NB4 (cell line): Measurements from ENCODE around the gene FOXP1.
"Not testable (repeated sequence)": the region's sequence is repeated elsewhere in the genome, so short reads cannot be mapped to it uniquely, and the experiment has no call there.

ENCODE experiments used
- DNase-seq: peaks from one replicate; pipeline ENCODE4 v3.0.0; 2010; ENCODE audit warnings: low read depth
- H3K4me3 ChIP-seq: one replicate; pipeline ENCODE4 v1.5.1; 2011; ENCODE audit warnings: mild to moderate bottlenecking, low read depth, low read length, moderate library complexity
- MYC ChIP-seq: IDR thresholded peaks from 2 replicates; pipeline ENCODE4 v1.6.1; 2011; ENCODE audit warnings: low read depth, low read length
- POLR2A ChIP-seq: IDR thresholded peaks from 2 replicates; pipeline ENCODE4 v1.6.1; 2011; ENCODE audit warnings: mild to moderate bottlenecking; ENCODE audit not compliant: insufficient read length; ENCODE audit errors: extremely low read depth
- TF ChIP-seq, protein P1 (sequence below): IDR thresholded peaks from one replicate; pipeline ENCODE4 v1.5.1; 2012; ENCODE audit warnings: low read depth, low read length
- TF ChIP-seq, protein P2 (sequence below): IDR thresholded peaks from 2 replicates; pipeline ENCODE4 v1.6.1; 2011; ENCODE audit warnings: low read depth, low read length

The FOXP1 gene

DNA sequence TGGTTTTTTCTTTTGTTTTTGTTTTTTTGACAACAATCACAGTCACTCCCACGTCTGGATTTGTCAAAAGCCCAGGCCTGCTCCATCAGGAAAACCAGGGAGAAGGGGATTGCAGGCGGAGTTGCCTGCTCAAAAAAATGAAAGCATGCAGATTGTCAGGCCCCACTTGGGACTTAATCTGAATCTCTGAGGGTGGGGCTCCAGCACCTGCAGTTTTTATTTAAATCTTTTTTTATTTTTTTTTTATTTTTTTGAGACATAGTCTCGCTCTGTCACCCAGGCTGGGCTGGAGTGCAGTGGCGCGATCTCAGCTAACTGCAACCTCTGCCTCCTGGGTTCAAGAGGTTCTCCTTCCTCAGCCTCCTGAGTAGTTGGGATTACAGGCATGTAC lies 140.9 kb downstream of the FOXP1 start:
- TF ChIP-seq MYC: no peak
- no peak for TF ChIP-seq POLR2A
- TF ChIP-seq, protein P1, sequence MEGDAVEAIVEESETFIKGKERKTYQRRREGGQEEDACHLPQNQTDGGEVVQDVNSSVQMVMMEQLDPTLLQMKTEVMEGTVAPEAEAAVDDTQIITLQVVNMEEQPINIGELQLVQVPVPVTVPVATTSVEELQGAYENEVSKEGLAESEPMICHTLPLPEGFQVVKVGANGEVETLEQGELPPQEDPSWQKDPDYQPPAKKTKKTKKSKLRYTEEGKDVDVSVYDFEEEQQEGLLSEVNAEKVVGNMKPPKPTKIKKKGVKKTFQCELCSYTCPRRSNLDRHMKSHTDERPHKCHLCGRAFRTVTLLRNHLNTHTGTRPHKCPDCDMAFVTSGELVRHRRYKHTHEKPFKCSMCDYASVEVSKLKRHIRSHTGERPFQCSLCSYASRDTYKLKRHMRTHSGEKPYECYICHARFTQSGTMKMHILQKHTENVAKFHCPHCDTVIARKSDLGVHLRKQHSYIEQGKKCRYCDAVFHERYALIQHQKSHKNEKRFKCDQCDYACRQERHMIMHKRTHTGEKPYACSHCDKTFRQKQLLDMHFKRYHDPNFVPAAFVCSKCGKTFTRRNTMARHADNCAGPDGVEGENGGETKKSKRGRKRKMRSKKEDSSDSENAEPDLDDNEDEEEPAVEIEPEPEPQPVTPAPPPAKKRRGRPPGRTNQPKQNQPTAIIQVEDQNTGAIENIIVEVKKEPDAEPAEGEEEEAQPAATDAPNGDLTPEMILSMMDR: no peak
- TF ChIP-seq, protein P2, sequence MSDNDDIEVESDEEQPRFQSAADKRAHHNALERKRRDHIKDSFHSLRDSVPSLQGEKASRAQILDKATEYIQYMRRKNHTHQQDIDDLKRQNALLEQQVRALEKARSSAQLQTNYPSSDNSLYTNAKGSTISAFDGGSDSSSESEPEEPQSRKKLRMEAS: no peak
- H3K4me3 ChIP-seq: no peak overlapping the region
- DNase-seq: no peak

DNA sequence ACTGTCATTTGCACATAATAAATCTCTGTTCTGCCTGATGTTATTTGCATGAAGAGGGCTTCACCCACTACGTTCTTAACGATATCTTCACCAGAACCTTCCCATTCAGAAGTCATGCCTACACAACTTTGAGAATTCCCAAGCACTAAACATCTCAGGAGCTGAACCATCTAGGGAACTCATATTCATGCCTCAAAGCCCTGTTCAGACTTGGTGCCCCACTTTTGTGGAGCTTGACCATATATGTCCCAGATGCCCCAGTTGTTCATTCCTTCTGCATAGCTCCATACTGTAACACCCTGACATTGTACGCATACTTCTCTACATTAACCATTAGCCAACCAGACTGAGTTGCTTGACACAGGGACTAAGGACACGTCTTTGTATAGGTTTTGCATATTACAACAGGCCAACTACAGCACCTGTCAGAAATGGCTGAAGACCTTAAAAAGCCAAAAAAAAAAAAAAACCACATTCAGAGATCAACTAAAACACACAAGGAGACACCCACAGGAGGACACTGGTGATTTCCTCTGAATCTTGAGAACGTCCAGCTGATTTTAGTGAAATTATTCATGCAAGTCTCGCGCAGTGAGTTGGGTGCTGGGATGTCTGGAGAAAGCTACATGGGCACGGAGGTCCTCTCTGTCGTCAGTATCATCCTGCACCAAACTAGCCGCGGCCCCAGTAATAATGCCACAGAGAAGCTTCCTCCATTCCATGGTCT lies 141.4 kb downstream of the FOXP1 start:
- no peak overlapping the region for H3K4me3 ChIP-seq
- no peak for DNase-seq
- TF ChIP-seq MYC (no peak), POLR2A (no peak)
- TF ChIP-seq, protein P2: no peak
- TF ChIP-seq, protein P1: no peak

DNA sequence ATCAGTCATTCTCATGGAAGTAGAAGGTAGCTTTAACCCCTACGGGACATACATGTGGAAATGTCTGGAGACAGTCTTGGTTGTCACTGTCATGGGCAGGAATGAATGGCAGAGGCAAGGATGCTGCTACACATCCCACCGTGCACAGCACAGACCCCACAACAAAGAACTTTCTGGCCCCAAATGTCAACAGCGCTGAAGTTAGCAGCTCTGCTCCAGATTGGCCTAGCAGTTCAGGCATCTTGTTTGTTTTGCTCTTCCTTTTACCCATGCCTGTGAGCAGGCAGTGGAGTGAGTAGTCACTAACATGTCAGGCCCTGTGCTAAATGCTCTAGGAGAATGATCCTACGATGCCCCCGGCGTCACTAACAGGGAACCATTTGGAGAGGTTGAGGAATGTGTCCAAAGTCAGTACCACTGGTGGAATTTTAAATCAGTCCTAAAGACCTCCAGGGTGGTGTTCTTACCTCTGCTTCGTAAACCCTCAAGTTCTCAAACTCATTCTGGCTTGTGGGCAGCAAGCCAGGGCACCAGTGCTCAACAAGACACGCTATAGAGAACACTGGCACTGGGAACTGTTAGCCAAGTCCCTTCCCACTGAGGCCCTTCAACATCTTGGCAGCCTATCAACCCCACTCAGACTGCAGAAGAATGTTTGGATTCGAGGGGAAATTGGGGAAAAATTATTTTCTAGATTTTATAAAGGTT lies 142.2 kb downstream of the FOXP1 start:
- H3K4me3 ChIP-seq: no peak overlapping the region
- peak; percentile 12 for DNase-seq
- no peak for TF ChIP-seq MYC
- no peak for TF ChIP-seq POLR2A

DNA sequence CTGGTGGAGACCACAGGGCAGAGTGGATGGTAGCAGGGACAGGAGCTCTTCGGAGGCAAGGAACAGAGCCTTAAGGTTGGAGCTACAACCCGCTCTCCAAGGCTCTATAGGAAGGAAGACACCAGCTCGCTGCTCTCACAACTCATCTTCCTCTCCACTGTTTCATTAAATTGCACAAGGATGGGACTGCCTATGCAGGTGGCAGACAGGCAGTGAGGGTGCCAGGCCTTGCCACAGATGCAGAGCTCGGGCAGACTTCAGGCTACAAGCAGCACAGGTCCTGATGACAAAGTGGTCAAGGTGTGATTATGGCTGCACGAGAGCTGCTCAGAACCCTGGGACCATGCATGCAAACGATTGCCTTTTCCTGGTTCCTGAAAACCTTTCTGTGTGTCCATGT lies 144.6 kb downstream of the FOXP1 start:
- TF ChIP-seq, protein P2: no peak
- TF ChIP-seq, protein P1: no peak
- no peak for TF ChIP-seq POLR2A
- TF ChIP-seq MYC: no peak
- peak; percentile 20 for DNase-seq
- no peak overlapping the region for H3K4me3 ChIP-seq

DNA sequence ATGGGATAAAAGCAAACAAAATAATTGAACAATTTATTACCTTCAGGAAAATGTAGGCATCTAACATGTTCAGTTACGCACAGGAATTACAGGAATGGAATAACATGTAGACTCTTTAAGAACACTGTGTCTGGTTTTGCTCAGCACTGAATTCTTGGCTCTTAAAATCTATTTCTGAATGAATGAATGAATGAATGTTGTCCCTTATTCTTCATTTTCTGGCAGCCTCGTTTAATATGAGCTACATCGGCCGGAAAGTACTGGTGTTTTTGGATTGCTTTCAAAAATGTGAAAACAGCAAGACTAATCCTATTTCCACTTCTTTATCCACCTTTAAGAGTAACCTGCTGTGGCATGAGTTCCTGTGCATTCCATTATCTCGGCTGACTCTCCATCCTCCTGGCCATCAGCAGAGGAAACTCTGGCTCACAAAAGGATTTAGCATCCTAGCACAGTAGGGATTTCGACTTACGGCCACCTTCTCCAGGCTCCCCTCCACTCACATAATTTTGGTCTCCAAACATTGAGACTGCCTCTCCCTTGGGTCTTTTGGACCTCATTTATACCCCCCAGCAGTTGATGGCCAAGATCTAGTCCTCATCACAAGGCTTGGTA lies 145.3 kb downstream of the FOXP1 start:
- TF ChIP-seq, protein P2: no peak
- TF ChIP-seq MYC (no peak), POLR2A (no peak)
- TF ChIP-seq, protein P1: no peak
- DNase-seq: no peak
- H3K4me3 ChIP-seq: no peak overlapping the region

DNA sequence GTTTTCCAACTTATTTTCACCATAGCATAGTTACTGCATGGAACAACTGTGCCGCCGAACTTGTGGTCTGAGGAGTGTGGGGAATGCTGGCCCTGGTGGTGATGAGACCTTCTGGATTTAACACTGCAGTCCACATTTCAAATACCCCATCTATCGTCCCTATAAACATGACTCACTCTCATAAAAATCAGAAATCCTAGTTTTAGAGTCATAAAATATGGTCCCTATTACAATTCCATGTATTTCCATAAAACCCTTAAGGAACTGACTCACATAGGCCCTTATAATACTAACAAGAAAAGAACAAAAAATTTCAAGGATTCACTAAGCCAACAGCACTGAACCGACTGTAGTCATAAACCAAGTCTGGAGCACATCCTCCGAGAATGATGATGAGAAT lies 147.2 kb downstream of the FOXP1 start:
- H3K4me3 ChIP-seq: no peak overlapping the region
- TF ChIP-seq, protein P1: no peak
- TF ChIP-seq MYC: no peak
- no peak for TF ChIP-seq POLR2A
- TF ChIP-seq, protein P2: no peak
- no peak for DNase-seq

DNA sequence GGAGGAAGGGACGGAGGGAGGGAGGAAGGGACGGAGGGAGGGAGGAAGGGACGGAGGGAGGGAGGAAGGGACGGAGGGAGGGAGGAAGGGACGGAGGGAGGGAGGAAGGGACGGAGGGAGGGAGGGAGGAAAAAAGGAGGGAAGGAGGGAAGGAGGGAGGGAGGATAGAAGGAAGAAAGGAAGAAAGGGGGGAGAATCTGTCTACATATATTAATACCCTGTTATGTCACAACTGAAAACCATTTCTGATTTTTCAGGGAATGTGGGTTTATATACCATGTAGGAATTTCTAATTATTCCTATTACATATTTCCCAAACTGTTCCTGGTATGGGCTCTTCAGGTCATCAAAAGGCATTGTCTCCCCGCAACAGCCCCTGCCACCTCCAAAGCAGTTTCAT lies 147.7 kb downstream of the FOXP1 start:
- not testable (repeated sequence) for H3K4me3 ChIP-seq

More for the DNA sequence above, 147.7 kb downstream of the FOXP1 start:
- DNase-seq: not testable (repeated sequence)
